HG03571 (cell line): ENCODE results near the gene TMEM175.

ENCODE experiments used
- ATAC-seq: cut with Tn5 transposase; IDR thresholded peaks from one replicate; pipeline ENCODE4 v1.9.1; 2021; ENCODE audit not compliant: unreplicated experiment

The TMEM175 gene

GRCh38 chr4:898869-899555 lies 33.2 kb upstream of the TMEM175 start:
- no peak for ATAC-seq

GRCh38 chr4:899556-899906 lies 32.7 kb upstream of the TMEM175 start:
- no peak for ATAC-seq

GRCh38 chr4:900073-900472 lies 32.2 kb upstream of the TMEM175 start:
- no peak for ATAC-seq

- ATAC-seq = no peak
These were observed 31.5 kb upstream of the TMEM175 start for GRCh38 chr4:900721-901120.

GRCh38 chr4:901192-901910 lies 30.9 kb upstream of the TMEM175 start:
- no peak for ATAC-seq

GRCh38 chr4:903066-904046 lies 28.9 kb upstream of the TMEM175 start:
- ATAC-seq = no peak

GRCh38 chr4:905485-906338 lies 26.5 kb upstream of the TMEM175 start:
- ATAC-seq = no peak

GRCh38 chr4:906339-907102 lies 25.7 kb upstream of the TMEM175 start:
- ATAC-seq = no peak

GRCh38 chr4:907103-907400 lies 25.2 kb upstream of the TMEM175 start:
- no peak for ATAC-seq

- no peak for ATAC-seq
These were observed 24.4 kb upstream of the TMEM175 start for GRCh38 chr4:907691-908425.

- no peak for ATAC-seq
These were observed 23.1 kb upstream of the TMEM175 start for GRCh38 chr4:909131-909571.

GRCh38 chr4:909821-910220 lies 22.4 kb upstream of the TMEM175 start:
- ATAC-seq = no peak

GRCh38 chr4:910366-911091 lies 21.7 kb upstream of the TMEM175 start:
- no peak for ATAC-seq

GRCh38 chr4:911221-911751 lies 21.0 kb upstream of the TMEM175 start:
- ATAC-seq = no peak

GRCh38 chr4:911871-912490 lies 20.3 kb upstream of the TMEM175 start:
- no peak for ATAC-seq

- ATAC-seq = no peak
These were observed 19.5 kb upstream of the TMEM175 start for GRCh38 chr4:912548-913279.

GRCh38 chr4:913280-913618 lies 19.0 kb upstream of the TMEM175 start:
- no peak for ATAC-seq
